RPMI7951 (cell line): Measurements from ENCODE around the gene PRAMEF12. TPM values are rescaled to one million over a fixed set of nuclear protein-coding genes. Genes with fewer than 3 reads are reported as not detected.
A peak's percentile ranks its signal among the peaks of the same experiment; 100 is the strongest.
"Not testable (repeated sequence)": the region's sequence is repeated elsewhere in the genome, so short reads cannot be mapped to it uniquely, and the experiment has no call there.

Experiments used
- DNase-seq: peaks from one replicate; pipeline ENCODE4 v3.0.0-alpha.2; 2012; ENCODE audit warnings: low read depth
- total RNA-seq: library from RNA; depleted of rRNA; stranded (reverse); fragments of >200 nt; shearing (Covaris generic); gene quantifications from 2 replicates; pipeline ENCODE4 v1.2.3, GENCODE V29; 2014; rRNA removed

Gene PRAMEF12
- total RNA-seq, 1 experiment from 2014 or later = not detected

DNA sequence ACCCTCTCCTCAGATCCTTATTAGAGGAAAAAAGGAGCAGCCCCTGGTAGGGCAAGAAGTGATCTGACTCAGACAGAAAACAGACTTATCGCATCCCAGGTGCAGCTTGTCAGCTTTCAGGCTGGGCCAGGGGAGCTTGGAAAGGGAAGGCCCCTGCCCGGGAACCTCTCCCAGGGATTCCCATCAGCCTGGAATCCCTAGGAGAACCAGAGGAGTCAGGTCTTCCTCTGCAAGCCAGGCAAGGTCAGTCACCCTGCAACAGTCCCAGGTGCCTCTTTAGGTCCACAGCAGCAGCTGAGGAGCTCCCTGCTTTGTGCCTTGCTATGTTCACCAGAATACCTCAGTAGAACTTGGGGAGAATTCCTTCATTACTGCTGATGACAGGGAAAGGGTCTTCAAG, 2.9 kb upstream of the PRAMEF12 start:
- no peak for DNase-seq

DNA sequence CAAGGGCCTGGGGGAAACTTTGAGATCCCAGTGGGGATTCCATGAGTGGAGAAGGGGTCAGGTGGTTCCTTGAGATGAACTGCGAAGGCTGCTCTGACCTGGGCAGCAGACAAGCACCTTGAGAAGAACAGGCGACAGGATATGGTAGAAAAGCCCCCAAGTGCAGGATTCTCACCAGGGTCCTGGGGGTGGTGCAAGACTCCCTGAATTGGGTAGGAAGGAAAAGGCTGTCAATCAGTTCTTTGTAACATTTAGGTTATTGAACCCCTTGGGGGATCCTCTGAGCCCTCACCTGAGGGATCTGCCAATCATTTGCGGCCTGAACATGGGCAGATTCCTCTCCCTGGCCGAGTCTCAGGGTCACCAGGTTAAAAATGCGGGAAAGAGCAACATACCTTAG, 2.4 kb upstream of the PRAMEF12 start:
- no peak for DNase-seq

DNA sequence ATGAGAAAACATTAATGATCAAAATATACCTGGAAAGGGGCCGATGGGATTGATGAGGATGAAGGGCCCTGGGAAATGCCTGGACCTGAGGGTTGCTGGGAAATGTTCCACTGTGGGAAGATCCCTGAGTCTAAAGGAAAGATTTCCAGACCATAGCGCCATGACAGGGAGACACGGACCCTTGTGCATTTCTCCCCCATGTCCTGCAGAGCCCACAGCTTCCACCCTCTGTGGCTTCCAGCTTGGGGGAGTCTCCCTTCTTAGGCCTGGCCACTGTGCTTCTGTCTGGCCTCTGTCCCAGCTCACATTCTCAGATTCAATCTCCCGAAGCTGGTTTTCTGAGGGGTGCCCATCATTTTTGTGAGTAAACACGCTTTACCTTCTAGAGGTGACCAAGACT, 1.0 kb upstream of the PRAMEF12 start:
- no peak for DNase-seq

DNA sequence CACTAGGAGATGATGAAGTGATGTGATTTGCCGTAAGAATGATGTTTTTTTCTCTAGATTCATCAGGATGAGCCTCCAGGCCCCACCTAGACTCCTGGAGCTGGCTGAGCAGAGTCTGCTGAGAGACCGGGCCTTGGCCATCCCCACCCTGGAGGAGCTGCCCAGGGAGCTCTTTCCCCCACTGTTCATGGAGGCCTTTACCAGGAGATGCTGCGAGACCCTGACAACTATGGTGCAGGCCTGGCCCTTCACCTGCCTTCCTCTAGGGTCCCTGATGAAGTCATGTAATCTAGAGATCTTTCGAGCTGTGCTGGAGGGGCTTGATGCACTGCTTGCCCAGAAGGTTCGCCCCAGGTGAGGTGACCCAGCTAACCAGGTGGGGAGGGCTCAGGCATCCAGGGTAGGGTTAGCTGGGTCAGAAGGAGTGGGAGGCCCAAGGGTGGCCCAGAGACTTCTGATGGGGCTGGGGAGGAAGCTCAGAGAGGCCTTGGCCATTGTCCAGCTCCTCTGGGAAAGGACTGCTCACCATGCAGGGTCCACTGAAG, 1.3 kb downstream of the PRAMEF12 start:
- no peak for DNase-seq

DNA sequence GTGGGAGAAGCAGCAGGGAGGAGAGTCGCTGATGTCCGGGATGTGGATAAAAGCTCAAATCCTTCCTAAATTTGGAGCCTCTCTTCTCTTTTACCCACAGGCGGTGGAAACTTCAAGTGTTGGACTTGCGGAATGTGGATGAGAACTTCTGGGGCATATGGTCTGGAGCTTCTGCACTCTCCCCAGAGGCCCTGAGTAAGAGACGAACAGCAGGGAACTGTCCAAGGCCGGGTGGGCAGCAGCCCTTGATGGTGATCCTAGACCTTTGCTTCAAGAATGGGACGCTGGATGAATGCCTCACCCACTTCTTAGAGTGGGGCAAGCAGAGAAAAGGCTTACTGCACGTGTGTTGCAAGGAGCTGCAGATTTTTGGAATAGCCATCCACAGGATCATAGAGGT, 1.9 kb downstream of the PRAMEF12 start:
- DNase-seq = no peak

DNA sequence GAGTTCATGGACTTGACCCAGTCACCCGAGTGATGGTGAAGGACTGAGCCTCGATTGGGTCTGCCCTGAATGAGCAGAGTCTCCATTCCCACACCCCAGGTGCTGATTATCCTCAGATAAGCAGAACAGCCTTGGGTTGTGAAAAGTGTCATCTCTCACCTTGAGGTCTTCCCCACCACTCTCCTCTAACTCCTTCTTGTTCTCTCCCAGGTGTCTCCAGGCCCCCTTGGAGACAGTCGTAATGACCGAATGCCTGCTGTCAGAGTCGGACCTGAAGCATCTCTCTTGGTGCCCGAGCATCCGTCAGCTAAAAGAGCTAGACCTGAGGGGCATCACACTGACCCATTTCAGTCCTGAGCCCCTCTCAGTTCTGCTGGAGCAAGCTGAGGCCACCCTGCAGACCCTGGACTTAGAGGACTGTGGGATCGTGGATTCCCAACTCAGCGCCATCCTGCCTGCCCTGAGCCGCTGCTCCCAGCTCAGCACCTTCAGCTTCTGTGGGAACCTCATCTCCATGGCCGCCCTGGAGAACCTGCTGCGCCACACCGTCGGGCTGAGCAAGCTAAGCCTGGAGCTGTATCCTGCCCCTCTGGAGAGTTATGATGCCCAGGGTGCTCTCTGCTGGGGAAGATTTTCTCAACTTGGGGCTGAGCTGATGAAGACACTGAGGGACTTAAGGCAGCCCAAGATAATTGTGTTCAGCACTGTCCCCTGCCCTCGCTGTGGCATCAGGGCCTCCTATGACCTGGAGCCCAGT, 3.4 kb downstream of the PRAMEF12 start:
- DNase-seq = no peak

DNA sequence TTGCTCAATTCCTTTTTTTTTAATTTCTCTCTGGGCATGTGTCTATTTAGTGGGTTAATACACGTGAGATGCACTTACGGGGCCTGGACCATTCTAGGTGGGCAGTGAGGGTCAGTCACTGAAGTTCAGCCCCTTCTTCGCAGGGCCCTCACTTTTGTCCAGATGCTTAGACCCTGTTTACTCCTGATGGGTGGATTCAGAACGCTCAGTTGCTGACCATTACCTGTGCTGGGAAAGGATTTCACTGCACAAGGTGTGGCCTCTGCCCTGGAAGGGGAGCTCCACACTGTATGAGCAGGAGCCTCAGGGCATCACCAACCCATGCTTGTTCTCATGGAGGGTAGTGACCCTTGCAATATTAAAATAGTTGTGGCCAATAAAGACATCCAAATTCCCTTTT, 4.5 kb downstream of the PRAMEF12 start:
- DNase-seq = no peak

DNA sequence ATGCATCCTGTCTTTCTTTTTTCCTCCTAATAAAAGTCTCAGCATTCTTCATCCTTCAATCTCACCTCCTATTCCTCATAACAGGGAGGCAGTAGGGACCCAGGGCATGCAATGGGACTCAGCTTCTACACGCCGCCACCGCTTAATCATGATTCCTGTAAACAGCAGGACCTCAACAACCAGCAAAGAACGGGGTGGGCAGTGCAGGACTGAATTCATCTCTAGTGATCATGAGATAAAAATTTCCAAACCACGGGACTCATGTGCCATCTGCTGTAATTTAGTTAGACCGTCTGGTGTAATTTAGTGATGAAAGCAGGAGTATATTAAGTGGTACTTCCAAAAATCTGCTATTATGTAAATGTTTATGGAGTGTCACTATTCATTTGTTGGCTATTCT, 5.4 kb downstream of the PRAMEF12 start:
- no peak for DNase-seq

DNA sequence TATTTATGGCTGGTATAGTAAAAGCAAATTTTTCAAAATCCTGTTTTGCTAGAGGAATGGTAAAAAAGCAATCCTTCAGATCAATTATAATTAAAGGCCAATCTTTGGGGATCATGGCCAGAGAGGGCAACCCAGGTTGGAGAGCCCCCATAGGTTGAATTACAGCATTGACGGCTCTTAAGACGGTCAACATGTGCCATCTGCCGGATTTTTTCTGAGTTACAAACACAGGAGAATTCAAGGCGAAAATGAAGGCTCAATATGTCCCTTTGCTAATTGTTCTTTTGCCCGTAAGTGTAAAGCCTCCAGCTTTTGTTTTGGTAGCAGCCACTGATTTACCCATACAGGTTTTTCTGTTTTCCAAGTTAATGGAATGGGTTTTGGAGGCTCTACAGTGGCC, 8.0 kb downstream of the PRAMEF12 start:
- not testable (repeated sequence) for DNase-seq

DNA sequence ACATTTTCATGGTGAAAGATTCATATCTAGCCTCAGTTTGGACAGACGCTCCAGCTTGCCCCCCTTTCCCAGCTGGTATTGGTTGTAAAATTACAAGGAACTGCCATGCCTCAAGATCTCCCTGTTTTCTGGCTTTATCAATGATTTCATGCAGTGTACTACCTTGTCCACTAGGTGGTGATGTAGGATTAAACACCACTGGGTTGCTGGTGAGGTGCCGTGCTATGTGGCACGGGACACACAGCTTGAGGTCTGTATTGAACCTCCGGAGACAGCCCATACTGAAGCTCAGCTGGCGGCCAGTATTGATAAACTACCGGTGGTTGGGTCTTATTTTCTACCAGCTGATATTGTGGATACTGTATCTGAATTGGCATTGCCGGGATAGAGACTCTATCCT, 10.2 kb downstream of the PRAMEF12 start:
- not testable (repeated sequence) for DNase-seq

DNA sequence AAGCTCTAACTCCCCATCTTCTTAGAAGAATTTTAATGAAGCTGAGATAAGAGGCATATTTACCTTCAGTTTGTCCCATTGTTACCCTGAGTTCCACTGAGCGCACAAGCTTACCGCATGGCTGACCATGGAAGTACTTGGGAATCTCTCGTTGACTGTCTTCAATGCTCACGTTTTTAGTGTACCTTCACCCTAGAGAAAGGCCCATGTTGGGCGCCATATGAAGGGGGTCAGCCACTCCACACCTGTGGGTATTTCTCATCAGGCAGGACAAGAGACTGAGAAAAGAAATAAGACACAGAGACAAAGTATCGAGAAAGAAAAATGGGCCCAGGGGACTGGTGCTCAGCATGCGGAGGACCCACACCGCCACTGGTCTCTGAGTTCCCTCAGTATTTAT, 11.2 kb downstream of the PRAMEF12 start:
- DNase-seq = not testable (repeated sequence)

DNA sequence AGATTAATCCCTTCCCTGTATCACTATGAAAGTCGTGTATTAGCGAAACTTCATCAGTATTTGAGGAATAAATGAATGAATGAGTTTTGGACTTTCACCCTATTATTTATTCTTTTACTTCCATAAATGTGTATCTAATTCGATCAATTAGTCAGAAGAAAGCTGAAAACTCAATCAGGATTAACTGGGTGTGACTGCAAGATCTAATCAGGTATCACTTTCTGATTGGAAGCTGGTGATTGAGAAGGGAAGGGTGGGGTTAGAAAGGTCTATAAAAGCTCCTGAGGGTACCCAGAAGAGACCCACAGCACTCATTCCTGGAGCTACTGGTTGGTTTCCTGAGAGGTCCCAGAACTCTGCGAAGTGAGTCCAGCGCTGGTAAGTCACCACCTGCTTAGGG, 17.6 kb downstream of the PRAMEF12 start, which contains the start of gene PRAMEF1:
Gene PRAMEF1 (plus strand): TSS at position 301 of the 400 bp plus-strand sequence. CDS start 1,831 bp downstream, outside the sequence.
- not testable (repeated sequence) for DNase-seq

DNA sequence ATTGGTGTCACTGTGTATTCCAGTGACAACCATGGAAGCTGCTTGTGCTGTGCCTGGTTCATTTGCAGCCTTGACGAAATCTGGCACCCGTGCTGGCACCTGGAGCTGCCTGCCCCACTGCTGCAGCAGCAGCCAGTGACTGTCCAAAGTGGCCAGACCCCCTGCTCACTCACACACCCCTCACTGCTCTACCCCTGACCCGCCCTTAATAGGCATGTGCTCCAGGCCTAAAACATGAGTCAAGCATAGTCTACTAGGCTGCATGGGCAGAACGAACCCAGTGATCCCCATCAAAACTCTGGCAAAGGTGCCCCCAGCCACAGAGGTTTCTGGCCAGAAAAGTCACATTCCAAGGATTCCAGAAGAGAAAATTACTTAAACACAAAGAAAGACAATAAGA, 25.4 kb downstream of the PRAMEF12 start:
- no peak for DNase-seq

DNA sequence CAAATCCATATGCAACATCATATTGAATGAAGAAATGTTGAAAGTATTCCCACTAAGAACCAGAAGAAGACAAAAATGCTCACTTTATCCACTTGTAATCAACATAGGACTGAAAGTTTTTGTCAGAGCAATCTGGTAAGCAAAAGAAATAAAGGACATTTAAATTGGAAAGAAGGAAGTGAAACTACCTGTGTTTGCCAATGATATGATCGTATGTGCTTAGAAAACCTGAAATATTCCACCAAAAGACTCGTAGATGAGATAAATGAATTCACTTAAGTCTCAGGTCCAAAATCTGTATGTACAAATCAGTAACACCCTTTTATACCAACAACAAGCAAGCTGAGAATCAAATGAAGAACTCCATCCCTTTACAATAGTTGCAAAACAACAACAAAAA, 26.2 kb downstream of the PRAMEF12 start:
- no peak for DNase-seq

DNA sequence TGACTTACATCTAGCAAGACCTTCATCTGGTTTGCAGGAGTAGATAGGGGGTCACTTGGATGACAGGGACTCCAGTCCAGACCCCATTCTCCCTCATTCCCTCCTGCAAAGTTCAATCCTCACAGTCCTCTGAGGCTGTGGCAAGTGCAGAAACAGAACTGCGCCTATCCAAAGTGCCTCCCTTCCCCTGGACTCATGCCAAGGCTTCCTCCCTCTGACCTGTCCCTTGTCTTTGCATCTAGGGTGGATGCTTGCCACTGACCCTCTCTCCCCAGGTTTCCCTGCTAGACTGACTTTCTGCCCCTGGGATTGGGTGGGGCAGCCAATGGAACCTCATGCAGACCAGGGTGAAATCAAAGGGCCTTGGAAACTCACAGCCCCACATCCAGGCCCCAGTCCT, 36.4 kb downstream of the PRAMEF12 start:
- no peak for DNase-seq

DNA sequence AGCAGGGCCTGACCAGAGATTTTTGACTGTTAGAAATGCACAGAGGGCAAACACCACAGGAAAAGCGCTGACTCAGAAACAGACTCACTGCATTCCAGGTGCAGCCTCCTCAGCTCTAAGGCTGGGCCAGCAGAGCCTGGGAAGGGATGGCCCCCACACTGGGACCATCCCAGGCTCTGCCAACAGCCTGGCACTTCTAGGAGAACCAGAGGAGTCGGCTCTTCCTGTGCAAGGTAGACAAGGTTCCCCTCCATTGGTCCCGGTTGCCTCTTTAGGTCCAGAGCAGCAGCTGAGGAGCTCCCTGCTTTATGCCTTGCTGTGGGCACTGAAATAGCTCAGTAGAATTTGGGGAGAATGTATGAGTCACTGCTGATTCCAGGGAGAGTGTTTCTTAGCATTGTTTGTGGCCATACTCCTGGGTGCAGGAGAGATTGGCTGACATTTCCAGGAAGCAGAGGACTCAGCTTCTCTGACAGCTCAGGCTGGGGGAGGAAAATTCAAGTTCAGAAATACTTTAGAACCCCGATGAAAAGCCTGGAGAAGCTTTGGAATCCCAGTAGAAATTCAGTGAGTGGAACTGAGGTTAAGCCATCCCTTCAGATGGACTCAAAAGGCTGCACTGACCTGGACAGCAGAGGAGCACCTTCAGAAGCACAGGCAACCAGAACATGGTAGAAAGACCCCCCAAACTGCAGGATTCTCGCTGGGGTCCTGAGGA, 37.3 kb downstream of the PRAMEF12 start:
- DNase-seq = peak; percentile 18

DNA sequence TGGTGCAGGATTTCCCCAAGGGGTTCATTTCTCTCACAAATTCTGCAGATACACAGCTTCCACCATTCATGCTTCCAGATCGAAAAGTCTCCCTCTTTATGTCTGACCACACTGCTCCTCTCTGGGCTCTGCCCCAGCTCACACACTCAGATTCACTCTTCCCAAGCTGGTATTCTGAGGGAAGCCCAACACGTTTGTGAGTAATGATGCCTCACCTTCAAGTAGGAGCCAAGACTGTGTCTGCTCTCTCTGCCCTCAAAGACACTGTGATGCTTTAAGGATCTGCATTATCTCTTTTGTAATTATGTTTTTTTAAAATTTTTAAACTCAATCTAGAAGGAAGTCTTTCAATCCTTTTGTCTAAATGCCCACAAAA, 37.9 kb downstream of the PRAMEF12 start:
- no peak for DNase-seq

DNA sequence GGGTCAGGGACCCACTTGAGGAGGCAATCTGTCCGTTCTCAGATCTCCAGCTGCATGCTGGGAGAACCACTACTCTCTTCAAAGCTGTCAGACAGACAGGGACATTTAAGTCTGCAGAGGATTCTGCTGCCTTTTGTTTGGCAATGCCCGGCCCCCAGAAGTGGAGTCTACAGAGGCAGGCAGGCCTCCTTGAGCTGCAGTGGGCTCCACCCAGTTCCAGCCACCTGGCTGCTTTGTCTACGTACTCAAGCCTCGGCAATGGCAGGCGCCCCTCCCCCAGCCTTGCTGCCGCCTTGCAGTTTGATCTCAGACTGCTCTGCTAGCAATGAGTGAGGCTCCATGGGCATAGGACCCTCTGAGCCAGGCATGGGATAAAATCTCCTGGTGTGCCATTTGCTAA, 45.5 kb downstream of the PRAMEF12 start:
- not testable (repeated sequence) for DNase-seq

Other genes with a start within 250 kb of the PRAMEF12 start
- 22.5 and 28.8 TPM in 2 replicates for gene DHRS3, start 155.5 kb upstream of the PRAMEF12 start, total RNA-seq
- gene AADACL4, start 129.7 kb upstream of the PRAMEF12 start, total RNA-seq = not detected in 2 replicates
- gene AADACL3, start 57.6 kb upstream of the PRAMEF12 start, total RNA-seq = not detected in 2 replicates
- not detected in 2 replicates for gene CFAP107, start 27.5 kb upstream of the PRAMEF12 start, total RNA-seq
- not detected in 2 replicates for gene PRAMEF1, start 17.7 kb downstream of the PRAMEF12 start, total RNA-seq
- not detected in 2 replicates for gene PRAMEF11, start 57.7 kb downstream of the PRAMEF12 start, total RNA-seq
- gene HNRNPCL1, start 75.0 kb downstream of the PRAMEF12 start, total RNA-seq = 0.12 TPM in 1 of 2 replicates, not detected in the other
- gene PRAMEF2, start 83.3 kb downstream of the PRAMEF12 start, total RNA-seq = not detected in 2 replicates
- gene PRAMEF4, start 112.5 kb downstream of the PRAMEF12 start, total RNA-seq = not detected in 2 replicates
- not detected in 2 replicates for gene PRAMEF10, start 124.5 kb downstream of the PRAMEF12 start, total RNA-seq
- gene PRAMEF7, start 142.9 kb downstream of the PRAMEF12 start, total RNA-seq = not detected in 2 replicates
- not detected in 2 replicates for gene PRAMEF6, start 173.8 kb downstream of the PRAMEF12 start, total RNA-seq